Esophagus squamous epithelium (tissue), 5 donors: ENCODE data around the gene ASTL. TPM values are rescaled to one million over a fixed set of nuclear protein-coding genes. Genes with fewer than 3 reads are reported as not detected.

Experiments
- DNase-seq: peaks from one replicate; lab custom pipeline; 2025; lab: John Stamatoyannopoulos, UW
- H3K27ac ChIP-seq, 4 donors: fragments of 200-600 bp; sonication (generic); one replicate each; pipeline ENCODE4 v1.5.1; 2016 to 2019; ENCODE audit warnings: mild to moderate bottlenecking in 1 of 4
- H3K27me3 ChIP-seq, 4 donors: fragments of 200-600 bp; sonication (generic); 1 replicate in 3 of 4; 2 replicates in 1 of 4; pipeline versions ENCODE4 v1.5.1 to v1.6.0; 2017 to 2021; ENCODE audit warnings: antibody characterized with exemption in 1 of 4
- H3K36me3 ChIP-seq, 3 donors: fragments of 200-600 bp; sonication (generic); one replicate each; pipeline ENCODE4 v1.5.1; 2016 to 2019
- H3K4me1 ChIP-seq, 3 donors: fragments of 200-600 bp; sonication (generic); one replicate each; pipeline ENCODE4 v1.5.1; 2017 to 2019
- H3K4me3 ChIP-seq, 4 donors: fragments of 200-600 bp; sonication (generic); 1 replicate in 3 of 4; 2 replicates in 1 of 4; pipeline ENCODE4 v1.5.1; 2016 to 2019; ENCODE audit warnings: mild to moderate bottlenecking in 2 of 4, moderate library complexity in 1 of 4
- H3K9me3 ChIP-seq, 3 donors: fragments of 200-600 bp; sonication (generic); one replicate each; pipeline ENCODE4 v1.5.1; 2016 to 2019
- POLR2A ChIP-seq, 4 donors: fragments of 450-650 bp; IDR thresholded peaks; one replicate each; pipeline ENCODE4 v1.6.1; 2017; ENCODE audit warnings: antibody characterized with exemption in 4 of 4, mild to moderate bottlenecking in 4 of 4, moderate library complexity in 3 of 4
- WGBS, 2 donors: methylation state at CpG; one replicate each; pipeline ENCODE4 v1.1.5; 2018; 5-methylcytosine and 5-hydroxymethylcytosine counted together
- intact Hi-C: fragments of 100-400 bp; cut with DNase I; formaldehyde crosslinking; loops from one replicate; pipeline ENCODE4 v1.15.0; 2022
- total RNA-seq, 4 donors: library from RNA; depleted of rRNA; stranded (reverse); fragments of >200 nt; gene quantifications; one replicate each; pipeline ENCODE4 v1.1.0, GENCODE V29; 2016
- TF ChIP-seq, protein P1 (sequence below), 6 experiments: fragments of 450-650 bp in 4 of 6; fragments of 200-600 bp in 2 of 6; sonication (generic) in 2 of 6; IDR thresholded peaks; one replicate each; pipeline ENCODE4 v1.5.1; 2016 to 2019; ENCODE audit warnings: antibody characterized with exemption in 6 of 6, mild to moderate bottlenecking in 4 of 6, moderate library complexity in 4 of 6
- donor health status: DM: yes; HTN: yes; CAD: no.

ASTL gene
- total RNA-seq, 4 donors from 2014 or later = 0.30 to 0.53 TPM; not detected in 2

DNA sequence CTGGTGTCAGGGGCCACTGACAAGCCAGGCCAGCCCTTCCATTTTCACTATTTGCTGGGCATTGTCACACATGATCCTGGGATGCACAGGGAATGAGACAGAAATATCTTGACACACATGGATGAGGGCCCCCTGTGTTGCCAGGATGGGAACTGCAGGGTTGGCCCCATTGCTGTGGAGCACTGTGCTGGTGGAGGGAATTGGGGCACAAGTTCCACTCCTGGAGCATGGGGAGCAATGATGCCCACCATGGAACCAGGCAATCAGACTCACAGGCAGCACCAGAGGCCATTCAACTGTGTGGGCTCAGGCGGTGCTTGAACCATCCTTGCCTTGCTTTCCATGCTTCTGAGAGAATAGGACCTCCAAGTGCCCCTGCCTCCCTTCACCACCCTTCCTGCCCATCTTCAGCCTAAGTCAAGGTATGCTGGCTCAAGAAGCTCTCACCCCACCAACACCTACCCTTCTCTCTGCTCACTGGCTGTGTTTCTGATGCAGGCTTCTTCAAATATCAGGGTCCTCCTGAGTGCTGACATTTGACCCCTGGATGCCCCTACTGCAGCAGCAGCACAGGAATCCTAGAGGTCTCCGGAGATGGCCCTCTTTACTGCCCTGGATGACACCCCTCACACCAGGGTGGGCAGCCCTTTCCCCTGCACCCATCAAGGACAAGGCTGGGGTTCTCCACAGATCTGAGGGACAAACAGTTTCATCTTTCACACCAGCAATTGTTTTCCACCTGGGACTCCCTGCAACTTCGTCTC, 33.0 kb downstream of the ASTL start:
- Histone ChIP-seq H3K9me3 (peaks cover 0 to 19% (median 10%) of the 10 kb centered on the region in 3 donors), H3K36me3 (no peaks in the 10 kb centered on the region), H3K27ac (no peak overlapping the region), H3K4me1 (peaks cover 0 to 9% (median 0%) of the 10 kb centered on the region in 3 donors), H3K4me3 (no peak overlapping the region), H3K27me3 (peaks cover 0 to 30% (median 0%) of the 10 kb centered on the region in 4 donors)
- intact Hi-C loops = no loop called here
- DNase-seq = no peak
- TF ChIP-seq, protein P1, sequence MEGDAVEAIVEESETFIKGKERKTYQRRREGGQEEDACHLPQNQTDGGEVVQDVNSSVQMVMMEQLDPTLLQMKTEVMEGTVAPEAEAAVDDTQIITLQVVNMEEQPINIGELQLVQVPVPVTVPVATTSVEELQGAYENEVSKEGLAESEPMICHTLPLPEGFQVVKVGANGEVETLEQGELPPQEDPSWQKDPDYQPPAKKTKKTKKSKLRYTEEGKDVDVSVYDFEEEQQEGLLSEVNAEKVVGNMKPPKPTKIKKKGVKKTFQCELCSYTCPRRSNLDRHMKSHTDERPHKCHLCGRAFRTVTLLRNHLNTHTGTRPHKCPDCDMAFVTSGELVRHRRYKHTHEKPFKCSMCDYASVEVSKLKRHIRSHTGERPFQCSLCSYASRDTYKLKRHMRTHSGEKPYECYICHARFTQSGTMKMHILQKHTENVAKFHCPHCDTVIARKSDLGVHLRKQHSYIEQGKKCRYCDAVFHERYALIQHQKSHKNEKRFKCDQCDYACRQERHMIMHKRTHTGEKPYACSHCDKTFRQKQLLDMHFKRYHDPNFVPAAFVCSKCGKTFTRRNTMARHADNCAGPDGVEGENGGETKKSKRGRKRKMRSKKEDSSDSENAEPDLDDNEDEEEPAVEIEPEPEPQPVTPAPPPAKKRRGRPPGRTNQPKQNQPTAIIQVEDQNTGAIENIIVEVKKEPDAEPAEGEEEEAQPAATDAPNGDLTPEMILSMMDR (IDR thresholded peaks at IDR 0.05) = no peak
- TF ChIP-seq POLR2A (IDR thresholded peaks at IDR 0.05) = no peak
- WGBS, 2 donors = 86 to 92% methylated on average over 1 to 2 of the region's 3 CpGs

DNA sequence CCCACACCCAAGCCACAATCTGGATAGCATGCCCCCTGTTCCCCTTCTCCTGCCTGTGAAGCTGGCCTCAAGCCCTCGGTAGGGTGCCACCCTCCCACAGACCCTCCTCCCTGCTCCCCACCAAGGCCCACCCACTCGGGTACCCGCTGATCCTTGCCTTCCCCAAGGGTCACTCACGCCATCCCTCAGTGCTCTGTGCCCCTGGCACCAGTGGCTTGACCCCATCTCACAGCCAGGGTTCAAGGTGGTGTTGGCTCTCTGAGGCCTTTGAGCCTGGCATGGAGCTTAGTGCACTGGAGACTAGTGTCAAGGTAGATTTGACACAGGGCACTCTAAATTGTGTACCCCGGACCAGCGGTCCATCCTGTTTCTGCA, 33.8 kb downstream of the ASTL start:
- no peak for DNase-seq
- H3K27ac ChIP-seq = no peak overlapping the region

DNA sequence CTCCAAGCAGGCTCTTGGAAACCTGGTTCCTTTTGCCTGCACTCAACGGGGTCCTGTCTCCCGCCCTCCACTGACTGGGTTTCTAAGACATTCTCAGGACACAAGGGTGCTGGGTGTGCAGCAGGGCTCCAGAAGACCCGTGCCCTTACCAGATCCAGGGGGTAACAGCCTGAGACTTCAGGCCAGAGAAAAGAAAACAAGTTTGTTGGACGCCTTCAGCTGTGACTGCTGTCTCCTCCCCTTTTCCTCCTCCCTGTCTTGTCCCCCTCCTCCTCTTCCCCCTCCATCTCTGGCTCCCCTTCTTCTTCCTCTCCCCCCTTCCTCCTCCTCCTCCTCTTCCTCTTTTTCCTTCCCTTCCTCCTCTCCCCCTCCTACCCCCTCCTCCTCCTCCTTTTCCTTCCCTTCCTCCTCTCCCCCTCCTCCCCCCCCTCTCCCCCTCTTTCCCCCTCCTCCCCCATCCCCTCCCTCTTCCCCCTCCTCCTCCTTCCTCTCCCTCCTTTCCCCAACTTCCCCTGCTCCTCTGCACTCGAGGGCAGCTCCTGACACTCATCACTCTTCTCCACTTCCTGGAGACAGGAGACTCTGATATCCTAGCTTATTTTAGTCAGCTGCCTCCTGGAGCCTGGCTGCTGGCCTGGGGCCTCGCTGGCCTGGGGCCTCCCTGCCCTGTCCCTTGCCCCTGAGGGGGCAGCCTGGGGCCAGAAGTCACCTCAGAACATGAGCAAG, 34.4 kb downstream of the ASTL start:
- Histone ChIP-seq H3K9me3 (peaks cover 0 to 19% (median 10%) of the 10 kb centered on the region in 3 donors), H3K4me1 (peaks cover 0 to 14% (median 0%) of the 10 kb centered on the region in 3 donors), H3K27me3 (peaks cover 0 to 23% (median 0%) of the 10 kb centered on the region in 4 donors), H3K36me3 (no peaks in the 10 kb centered on the region), H3K27ac (no peak overlapping the region), H3K4me3 (no peak overlapping the region)
- TF ChIP-seq POLR2A (IDR thresholded peaks at IDR 0.05) = no peak
- TF ChIP-seq, protein P1 (IDR thresholded peaks at IDR 0.05) = no peak
- intact Hi-C loops = no loop called here
- WGBS, 2 donors = 37 to 54% methylated on average over 4 to 5 of the region's 6 CpGs
- DNase-seq = no peak

More for the DNA sequence above, 33.8 kb downstream of the ASTL start:
- Histone ChIP-seq H3K4me3 (no peak overlapping the region), H3K27me3 (peaks cover 0 to 28% (median 0%) of the 10 kb centered on the region in 4 donors), H3K36me3 (no peaks in the 10 kb centered on the region), H3K9me3 (peaks cover 0 to 19% (median 10%) of the 10 kb centered on the region in 3 donors), H3K4me1 (peaks cover 0 to 14% (median 0%) of the 10 kb centered on the region in 3 donors)
- intact Hi-C loops = no loop called here
- TF ChIP-seq, protein P1 (IDR thresholded peaks at IDR 0.05) = no peak
- no peak for TF ChIP-seq POLR2A (IDR thresholded peaks at IDR 0.05)
- 74 to 87% methylated on average over 4 to 6 of the region's 6 CpGs for WGBS, 2 donors

DNA sequence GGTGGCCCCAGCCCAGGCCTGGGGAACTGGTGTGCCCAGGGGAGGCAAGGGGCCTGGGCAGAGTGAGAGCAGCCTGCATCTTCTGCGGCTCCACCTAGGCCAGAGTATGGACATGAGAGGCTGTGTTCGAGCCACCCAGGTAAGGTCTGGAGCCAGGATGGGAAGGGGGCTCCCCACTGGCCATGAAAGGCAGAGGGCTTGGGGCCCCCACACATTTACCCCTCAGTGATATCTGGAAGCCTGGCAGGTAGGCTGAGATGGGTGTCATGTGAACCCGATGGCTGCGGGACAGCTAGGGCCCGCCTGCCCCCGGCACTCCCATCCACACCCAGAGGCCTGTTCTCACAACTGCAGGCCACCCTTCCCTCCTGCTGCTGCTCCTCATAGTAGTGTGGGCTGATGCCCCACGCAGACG, 35.1 kb downstream of the ASTL start:
- peaks cover 0 to 19% (median 10%) of the 10 kb centered on the region in 3 donors for H3K9me3 ChIP-seq
- H3K27me3 ChIP-seq = peaks cover 0 to 16% (median 0%) of the 10 kb centered on the region in 4 donors
- H3K36me3 ChIP-seq = no peaks in the 10 kb centered on the region
- 79% methylated on average over 7 of the region's 8 CpGs; no CpG with 5 or more reads in 1 of the 2 donors for WGBS, 2 donors
- intact Hi-C loops = no loop called here
- no peak overlapping the region for H3K27ac ChIP-seq
- H3K4me3 ChIP-seq = no peak overlapping the region
- DNase-seq = no peak
- peaks cover 0 to 11% (median 0%) of the 10 kb centered on the region in 3 donors for H3K4me1 ChIP-seq
- TF ChIP-seq, protein P1 (IDR thresholded peaks at IDR 0.05) = no peak
- TF ChIP-seq POLR2A (IDR thresholded peaks at IDR 0.05) = no peak
